HFFc6 (cell line): ENCODE data around the gene ORMDL3. TPM values are rescaled to one million over a fixed set of nuclear protein-coding genes. Genes with fewer than 3 reads are reported as not detected.

ENCODE experiments used
- DNase-seq: peaks from one replicate; pipeline ENCODE4 v3.0.0-alpha.2; 2018
- H3K27ac Mint-ChIP-seq: 2 replicates; pipeline ENCODE4 v1.8.0; 2020; ENCODE audit warnings: mild to moderate bottlenecking, mixed read lengths
- H3K27me3 Mint-ChIP-seq: 2 replicates; pipeline ENCODE4 v1.8.0; 2021; ENCODE audit warnings: mild to moderate bottlenecking, moderate library complexity, mixed read lengths; ENCODE audit not compliant: insufficient read depth
- H3K36me3 Mint-ChIP-seq: 2 replicates; pipeline ENCODE4 v1.8.0; 2021; ENCODE audit warnings: low read depth, mixed read lengths
- H3K4me1 Mint-ChIP-seq: 2 replicates; pipeline ENCODE4 v1.8.0; 2020; ENCODE audit warnings: low read depth, mixed read lengths
- H3K4me3 Mint-ChIP-seq: 2 replicates; pipeline ENCODE4 v1.8.0; 2020; ENCODE audit warnings: mild to moderate bottlenecking, moderate library complexity, mixed read lengths
- H3K9me3 Mint-ChIP-seq: 2 replicates; pipeline ENCODE4 v1.8.0; 2020; ENCODE audit warnings: mild to moderate bottlenecking, mixed read lengths
- CTCF ChIP-seq: fragments of 200-600 bp; sonication (generic); IDR thresholded peaks from 2 replicates; pipeline ENCODE4 v1.5.0; 2021; ENCODE audit warnings: antibody characterized with exemption, mild to moderate bottlenecking
- total RNA-seq, 6 experiments: library from RNA; stranded (reverse); fragmentation: NEBNext Ultra II Directional; extraction: Animal tissue kit (Norgen Biotek cat#: 25700); gene quantifications; 2 replicates in 1 of 6; 3 replicates in 5 of 6; pipeline ENCODE4 v1.2.3, GENCODE V29; 2021

ORMDL3 gene
- total RNA-seq, 6 experiments from 2014 or later = 39.0 to 63.9 (median 49.9) TPM

- Mint-ChIP-seq H3K36me3 (no peaks in the 10 kb centered on the region), H3K27me3 (peaks cover 8% of the 10 kb centered on the region), H3K27ac (no peak overlapping the region), H3K9me3 (no peaks in the 10 kb centered on the region), H3K4me1 (peaks cover 28% of the 10 kb centered on the region), H3K4me3 (no peak overlapping the region)
- DNase-seq = no peak
- no peak for TF ChIP-seq CTCF
These were observed 43.7 kb upstream of the ORMDL3 start for GRCh38 chr17:39971076-39971603.

GRCh38 chr17:39970157-39970692 is 42.8 kb upstream of the ORMDL3 start:
- no peaks in the 10 kb centered on the region for H3K9me3 Mint-ChIP-seq
- H3K36me3 Mint-ChIP-seq = no peaks in the 10 kb centered on the region
- H3K27me3 Mint-ChIP-seq = peaks cover 8% of the 10 kb centered on the region
- DNase-seq = no peak
- TF ChIP-seq CTCF = no peak
- H3K4me3 Mint-ChIP-seq = no peak overlapping the region
- H3K4me1 Mint-ChIP-seq = peaks cover 28% of the 10 kb centered on the region
- no peak overlapping the region for H3K27ac Mint-ChIP-seq

GRCh38 chr17:39969375-39969774 is 42.0 kb upstream of the ORMDL3 start:
- Mint-ChIP-seq H3K9me3 (no peaks in the 10 kb centered on the region), H3K4me1 (peaks cover 26% of the 10 kb centered on the region), H3K27ac (no peak overlapping the region), H3K27me3 (peaks cover 8% of the 10 kb centered on the region), H3K36me3 (no peaks in the 10 kb centered on the region), H3K4me3 (no peak overlapping the region)
- no peak for TF ChIP-seq CTCF
- DNase-seq = no peak

- DNase-seq = no peak
These were observed 41.4 kb upstream of the ORMDL3 start for GRCh38 chr17:39968761-39969160.

GRCh38 chr17:39966771-39967170 is 39.4 kb upstream of the ORMDL3 start:
- Mint-ChIP-seq H3K4me1 (peaks cover 14% of the 10 kb centered on the region), H3K4me3 (no peak overlapping the region), H3K27me3 (peaks cover 12% of the 10 kb centered on the region), H3K27ac (no peak overlapping the region), H3K9me3 (no peaks in the 10 kb centered on the region), H3K36me3 (no peaks in the 10 kb centered on the region)
- no peak for DNase-seq
- no peak for TF ChIP-seq CTCF

More at GRCh38 chr17:39968761-39969160, 41.4 kb upstream of the ORMDL3 start:
- Mint-ChIP-seq H3K4me3 (no peak overlapping the region), H3K9me3 (no peaks in the 10 kb centered on the region), H3K36me3 (no peaks in the 10 kb centered on the region), H3K27ac (no peak overlapping the region), H3K4me1 (peaks cover 24% of the 10 kb centered on the region), H3K27me3 (peaks cover 8% of the 10 kb centered on the region)
- TF ChIP-seq CTCF = no peak
